K562 (cell line): ENCODE data around the gene SLC25A17. TPM values are rescaled to one million over a fixed set of nuclear protein-coding genes. Genes with fewer than 3 reads are reported as not detected.

Experiments
- ATF3 ChIP-seq, 2 experiments: fragments of 450-650 bp in 1 of 2; sonication (generic) in 1 of 2; formaldehyde crosslinking in 1 of 2; IDR thresholded peaks in 1 of 2; conservative IDR thresholded peaks in 1 of 2; 2 replicates each; pipeline versions ENCODE4 v1.6.1 to v1.8.1; 2016 to 2023; ENCODE audit warnings: mild to moderate bottlenecking in 2 of 2, moderate library complexity in 2 of 2, inconsistent platforms in 1 of 2, missing genetic modification reagents in 1 of 2
- CTCF ChIP-seq, 3 experiments: IDR thresholded peaks in 2 of 3; conservative IDR thresholded peaks in 1 of 3; 2 replicates each; pipeline ENCODE4 v1.5.1; 2011 to 2012; ENCODE audit warnings: low read length in 3 of 3, mild to moderate bottlenecking in 3 of 3, control low read depth in 2 of 3, improper control_type of control experiment in 1 of 3, inconsistent platforms in 1 of 3, low read depth in 1 of 3, mixed read lengths in 1 of 3, moderate library complexity in 1 of 3; ENCODE audit not compliant: insufficient read depth in 2 of 3
- DEAF1 ChIP-seq: fragments of 450-650 bp; formaldehyde crosslinking; IDR thresholded peaks from 2 replicates; pipeline ENCODE4 v1.4.0; 2020; ENCODE audit warnings: mild to moderate bottlenecking, moderate library complexity
- FOS ChIP-seq: IDR thresholded peaks from 3 replicates; pipeline ENCODE4 v1.6.1; 2011; ENCODE audit not compliant: insufficient read length; ENCODE audit errors: extremely low read depth
- JUNB ChIP-seq: fragments of 450-650 bp; formaldehyde crosslinking; conservative IDR thresholded peaks from 2 replicates; pipeline ENCODE4 v1.4.0; 2020; ENCODE audit warnings: mild to moderate bottlenecking
- L3MBTL2 ChIP-seq: fragments of 450-650 bp; IDR thresholded peaks from 2 replicates; pipeline ENCODE4 v1.6.1; 2016; ENCODE audit warnings: mild to moderate bottlenecking, moderate library complexity
- NBN ChIP-seq: fragments of 450-650 bp; IDR thresholded peaks from 2 replicates; pipeline ENCODE4 v1.6.1; 2016; ENCODE audit warnings: low read depth, mild to moderate bottlenecking
- POLR2H ChIP-seq: IDR thresholded peaks from 2 replicates; pipeline ENCODE4 v1.6.1; 2016; ENCODE audit warnings: missing genetic modification characterization, low read depth, mild to moderate bottlenecking, control low read depth, missing compliant biosample characterization, moderate library complexity
- RFX7 ChIP-seq: fragments of 250-450 bp; sonication (Bioruptor Pico); IDR thresholded peaks from 2 replicates; pipeline ENCODE4 v1.5.1; 2021; ENCODE audit warnings: mild to moderate bottlenecking
- SMAD3 ChIP-seq: fragments of 450-650 bp; formaldehyde crosslinking; conservative IDR thresholded peaks from 2 replicates; pipeline ENCODE4 v1.4.0; 2020; ENCODE audit warnings: mild to moderate bottlenecking
- SNAPC5 ChIP-seq: fragments of 250-450 bp; sonication (Bioruptor Pico); IDR thresholded peaks from 2 replicates; pipeline ENCODE4 v1.8.0; 2021; ENCODE audit warnings: moderate library complexity, mild to moderate bottlenecking, inconsistent platforms
- TBL1XR1 ChIP-seq, 2 experiments: IDR thresholded peaks; 2 replicates each; pipeline ENCODE4 v1.6.1; 2012; ENCODE audit warnings: improper control_type of control experiment in 2 of 2, low read length in 2 of 2, mild to moderate bottlenecking in 1 of 2
- YY1 ChIP-seq, 3 experiments: IDR thresholded peaks; 2 replicates each; pipeline ENCODE4 v1.6.1; 2011; ENCODE audit warnings: low read length in 2 of 3, mild to moderate bottlenecking in 2 of 3, moderate library complexity in 2 of 3, borderline replicate concordance in 1 of 3, control low read depth in 1 of 3, low read depth in 1 of 3; ENCODE audit not compliant: insufficient read depth in 3 of 3, insufficient replicate concordance in 2 of 3, control insufficient read depth in 1 of 3, insufficient read length in 1 of 3; ENCODE audit errors: extremely low read depth in 1 of 3
- ZKSCAN8 ChIP-seq: fragments of 200-800 bp; sonication (Bioruptor generic); IDR thresholded peaks from 2 replicates; pipeline ENCODE4 v1.6.1; 2016; ENCODE audit warnings: missing genetic modification characterization, missing compliant biosample characterization
- ZNF324 ChIP-seq: fragments of 250-450 bp; sonication (Bioruptor Pico); IDR thresholded peaks from 2 replicates; pipeline ENCODE4 v1.4.0; 2020; ENCODE audit warnings: mild to moderate bottlenecking
- ZNF551 ChIP-seq: fragments of 250-450 bp; sonication (Bioruptor Pico); IDR thresholded peaks from 2 replicates; pipeline ENCODE4 v1.5.0; 2021; ENCODE audit warnings: mild to moderate bottlenecking, moderate library complexity
- ZNF589 ChIP-seq: fragments of 200-800 bp; sonication (Bioruptor generic); IDR thresholded peaks from 2 replicates; pipeline ENCODE4 v1.6.1; 2016; ENCODE audit warnings: low read depth, missing genetic modification characterization, missing compliant biosample characterization
- ZNF592 ChIP-seq: fragments of 450-650 bp; IDR thresholded peaks from 2 replicates; pipeline ENCODE4 v1.6.1; 2017; ENCODE audit warnings: antibody characterized with exemption, mild to moderate bottlenecking
- polyA plus RNA-seq, 8 experiments: library from polyadenylated mRNA; depleted of rRNA in 4 of 8; stranded (reverse) in 5 of 8; unstranded in 3 of 8; fragments of >200 nt; fragmentation: Nextera tagmentation in 2 of 8; fragmentation: Illumina TruSeq in 1 of 8; extraction: Ambion mirVana in 2 of 8; extraction: Trizol in 1 of 8; gene quantifications; 2 replicates each; pipeline versions ENCODE4 v1.2.1 to v1.2.3, GENCODE V29; 2011 to 2014; ENCODE audit warnings: inconsistent platforms in 1 of 8, missing spikeins in 1 of 8
- total RNA-seq, 7 experiments: library from RNA; depleted of rRNA in 6 of 7; stranded (reverse); fragments of >200 nt in 6 of 7; fragmentation: Illumina TruSeq in 2 of 7; extraction: Trizol in 2 of 7; gene quantifications; 2 replicates each; pipeline versions ENCODE4 v1.2.1 to v1.2.3, GENCODE V29; 2011 to 2021; ENCODE audit warnings: low replicate concordance in 1 of 7

SLC25A17 gene
- total and polyA plus RNA-seq, 9 of the 15 experiments (the other 6 are each of a cell fraction or from before 2014, with no cell fraction given), result 32.6 to 136 (median 56.2) TPM

GRCh38 chr22:40813912-40814315 lies 5.2 kb downstream of the SLC25A17 start (continued):
- TF ChIP-seq POLR2H (tag) (peak; percentile 93), ZNF589 (CRISPR knock-in tag) (peak; percentile 100), NBN (peak; percentile 95; the same call in 1 of the 2 replicates), ZKSCAN8 (CRISPR knock-in tag) (peak; percentile 99), ZNF324 (peak; percentile 96), SMAD3 (peak; percentile 100), L3MBTL2 (peak; percentile 39; the same call in 1 of the 2 replicates), ZNF551 (CRISPR knock-in tag) (peak; percentile 93), ZNF592 (peak; percentile 100), ATF3 (IDR thresholded peaks at IDR 0.05) (no peak; the same call in 1 of the 2 replicates), ATF3 (CRISPR knock-in tag; conservative IDR thresholded peaks at IDR 0.05) (no peak), CTCF (IDR thresholded peaks at IDR 0.05 in 2 of 3, conservative IDR thresholded peaks at IDR 0.05 in 1 of 3; ENCODE audit: insufficient read depth in 2 of 3, low read depth in 1 of 3, low read length in 3 of 3) (no peak), JUNB (CRISPR knock-in tag) (peak; percentile 73), DEAF1 (peak; percentile 89), SNAPC5 (CRISPR knock-in tag) (peak; percentile 87), FOS (no peak), YY1 (IDR thresholded peaks at IDR 0.05; ENCODE audit: borderline replicate concordance in 1 of 3, control insufficient read depth in 1 of 3, extremely low read depth in 1 of 3, insufficient read depth in 3 of 3, insufficient read length in 1 of 3, insufficient replicate concordance in 2 of 3, low read depth in 1 of 3, low read length in 2 of 3) (peak in 1 of 3 experiments; percentile 24), RFX7 (CRISPR knock-in tag) (peak; percentile 96), TBL1XR1 (IDR thresholded peaks at IDR 0.05; ENCODE audit: low read length in 2 of 2) (peak in 1 of 2 experiments; percentile 88; a peak in 2 of 4 replicates)
